GM19099 (cell line): Measurements from ENCODE around the gene PRICKLE4.

ENCODE experiments used
- POLR2A ChIP-seq: IDR thresholded peaks from 3 replicates; pipeline ENCODE4 v1.6.1; 2011; ENCODE audit warnings: low read depth; ENCODE audit not compliant: insufficient read length; ENCODE audit errors: extremely low read depth

PRICKLE4 gene

DNA sequence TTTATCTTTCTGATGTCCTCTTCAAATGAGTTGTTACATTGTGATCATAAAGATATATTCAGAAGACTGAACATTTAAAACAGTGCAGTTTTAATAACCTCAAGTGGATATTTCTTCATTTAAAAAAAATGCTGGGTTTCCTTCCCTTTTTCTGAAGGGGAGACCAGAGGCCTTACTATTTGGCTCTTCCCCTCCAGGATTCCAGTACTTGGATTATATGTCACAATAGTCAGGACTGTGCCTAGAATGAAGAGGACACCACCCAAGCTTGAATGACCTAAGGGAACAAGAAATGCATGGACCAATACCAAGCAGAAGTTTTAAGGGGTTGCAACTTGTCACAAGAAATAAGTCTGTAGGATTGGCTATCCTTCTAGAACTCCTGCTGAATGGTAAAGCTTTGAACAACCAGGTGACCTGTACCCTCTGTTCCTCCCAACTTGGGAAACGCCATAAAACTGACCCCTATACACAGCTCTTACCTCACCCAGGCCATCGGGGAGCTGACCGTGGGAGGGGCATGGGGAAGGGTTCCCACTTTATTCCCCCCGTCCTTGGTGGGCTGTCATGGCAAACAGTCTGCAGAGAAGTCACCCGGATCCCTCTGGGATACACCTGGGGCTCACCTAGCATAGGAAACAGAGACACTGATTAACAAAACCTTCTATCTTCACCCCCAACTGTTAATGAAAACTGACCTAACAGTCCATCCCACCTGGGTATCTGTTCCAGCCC lies 2.9 kb upstream of the PRICKLE4 start:
- TF ChIP-seq POLR2A, result no peak

DNA sequence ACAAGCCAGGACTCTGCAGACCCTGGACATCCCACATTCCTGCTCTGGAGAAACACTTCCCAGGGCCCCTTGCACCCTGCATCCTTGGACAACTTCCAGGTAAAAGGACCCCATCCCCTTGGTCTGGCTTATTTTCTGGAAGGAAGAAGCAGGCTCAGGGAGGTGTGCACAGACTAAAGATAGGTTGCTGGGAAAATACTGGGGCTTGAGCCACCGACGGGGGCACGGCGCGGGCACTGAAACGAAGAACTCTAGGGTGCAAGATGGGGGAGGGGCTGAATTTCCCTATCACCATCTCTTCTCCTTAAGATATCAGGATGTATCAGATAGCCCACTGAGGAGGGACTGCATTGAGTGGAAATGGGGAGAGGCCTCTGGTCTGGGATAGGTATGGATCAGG lies 1.7 kb upstream of the PRICKLE4 start:
- TF ChIP-seq POLR2A, result no peak

GRCh38 chr6:41779336-41779735 lies 1.2 kb upstream of the PRICKLE4 start:
- TF ChIP-seq POLR2A, result no peak

GRCh38 chr6:41779788-41780550 lies 613 bp upstream of the PRICKLE4 start, which contains the start of gene FRS3:
FRS3 (minus strand) TSS chr6:41779900; CDS start chr6:41776987, 2,913 bp downstream.
- TF ChIP-seq POLR2A, result peak; percentile 55

DNA sequence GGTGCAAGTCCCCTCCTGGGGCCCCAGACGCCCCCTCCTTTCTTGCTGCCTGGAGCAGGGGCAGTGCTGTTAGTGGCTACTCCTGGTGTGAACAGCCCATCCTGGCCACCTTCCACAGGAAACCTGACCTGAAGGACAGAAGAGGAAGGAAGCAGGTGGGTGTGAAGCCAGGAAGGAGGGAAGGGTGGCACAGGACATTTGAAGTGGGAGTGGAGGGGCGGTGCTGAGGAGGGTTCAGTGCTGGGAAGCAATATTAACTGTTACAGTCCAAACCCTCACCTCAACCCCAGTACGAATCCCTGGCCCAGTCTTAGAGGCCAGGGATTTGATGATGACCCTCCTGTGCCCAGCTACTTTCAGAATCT lies 766 bp downstream of the PRICKLE4 start:
- TF ChIP-seq POLR2A, result no peak

GRCh38 chr6:41783106-41783780 lies 2.7 kb downstream of the PRICKLE4 start:
- TF ChIP-seq POLR2A, result no peak

- no peak for TF ChIP-seq POLR2A
These were observed 4.1 kb downstream of the PRICKLE4 start for GRCh38 chr6:41784581-41785171.

DNA sequence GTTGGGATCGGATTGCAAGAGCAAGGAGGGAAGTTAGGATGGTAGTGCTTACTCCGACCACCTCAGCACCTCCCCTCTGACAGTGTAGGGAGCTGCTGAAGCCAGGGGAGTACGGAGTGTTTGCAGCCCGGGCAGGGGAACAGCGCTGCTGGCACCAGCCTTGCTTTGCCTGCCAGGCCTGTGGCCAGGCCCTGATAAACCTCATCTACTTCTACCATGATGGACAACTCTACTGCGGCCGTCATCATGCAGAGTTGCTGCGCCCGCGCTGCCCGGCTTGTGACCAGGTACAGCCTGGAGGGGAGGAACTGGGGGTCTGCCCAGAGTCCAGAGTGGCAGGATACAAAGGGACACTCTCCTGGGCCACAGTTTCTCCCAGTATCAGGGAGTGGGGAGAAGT lies 4.7 kb downstream of the PRICKLE4 start:
- no peak for TF ChIP-seq POLR2A

GRCh38 chr6:41785689-41786450 lies 5.3 kb downstream of the PRICKLE4 start:
- TF ChIP-seq POLR2A, result no peak

DNA sequence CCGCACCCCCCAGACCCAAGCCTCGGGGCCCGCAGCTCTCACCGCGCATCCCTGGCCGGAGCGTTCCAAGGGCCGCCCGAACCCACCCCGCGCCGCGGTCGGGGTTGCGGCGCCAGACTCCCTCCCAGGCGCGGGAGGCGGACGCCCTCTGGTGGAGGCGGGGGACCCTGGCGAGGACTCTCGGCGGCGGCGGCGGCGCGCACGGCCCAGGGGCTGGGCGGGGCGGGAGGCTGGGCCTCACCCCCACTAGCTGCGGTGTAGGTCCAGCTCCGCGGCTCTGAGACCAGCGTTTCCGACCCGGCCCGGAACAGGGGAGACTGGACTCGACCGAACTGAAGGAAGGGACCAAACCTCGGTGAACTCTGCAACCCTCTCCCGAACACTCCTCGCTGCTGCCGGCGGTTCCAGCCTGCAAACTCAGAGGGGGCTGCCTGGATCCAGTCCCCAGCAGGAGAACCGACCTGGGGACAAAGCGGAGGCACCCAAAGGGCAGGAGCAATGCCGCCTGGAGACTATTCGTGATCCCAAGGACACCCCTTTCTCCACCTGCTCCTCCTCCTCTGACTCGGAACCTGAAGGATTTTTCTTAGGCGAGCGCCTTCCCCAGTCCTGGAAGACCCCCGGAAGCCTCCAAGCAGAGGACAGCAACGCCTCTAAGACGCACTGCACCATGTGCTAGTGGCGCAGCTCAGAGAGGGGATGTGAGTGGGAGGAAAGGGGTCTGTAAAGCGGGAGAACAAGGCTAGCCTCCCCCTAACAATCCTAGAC lies 6.1 kb downstream of the PRICKLE4 start:
- TF ChIP-seq POLR2A, result peak; percentile 18

DNA sequence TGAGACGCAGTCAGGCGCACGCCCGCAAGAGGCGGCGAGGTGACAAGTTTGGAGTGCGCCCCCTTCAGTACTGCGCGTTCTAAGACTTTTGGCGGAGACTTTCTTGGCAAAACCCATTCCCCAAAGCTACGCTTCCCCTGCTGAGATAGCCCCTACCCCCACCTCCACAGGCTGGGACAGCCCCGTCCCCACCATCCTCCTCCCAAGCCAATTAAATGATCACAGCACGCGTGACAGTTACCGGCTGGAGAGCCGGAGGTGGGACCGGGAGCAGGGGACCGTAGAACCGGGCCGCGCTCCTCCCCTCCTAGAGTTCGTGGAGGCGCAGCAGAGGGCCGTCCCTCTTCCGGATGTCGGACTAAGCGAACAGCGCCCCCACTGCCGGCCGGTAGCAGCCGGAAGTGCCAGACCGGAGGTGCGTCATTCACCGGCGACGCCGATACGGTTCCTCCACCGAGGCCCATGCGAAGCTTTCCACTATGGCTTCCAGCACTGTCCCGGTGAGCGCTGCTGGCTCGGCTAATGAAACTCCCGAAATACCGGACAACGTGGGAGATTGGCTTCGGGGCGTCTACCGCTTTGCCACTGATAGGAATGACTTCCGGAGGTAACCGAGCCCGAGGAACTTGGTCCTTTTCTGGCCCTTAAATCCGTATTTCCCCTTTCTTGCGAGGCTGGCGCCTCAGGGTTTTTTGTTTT lies 6.8 kb downstream of the PRICKLE4 start, which contains the start of gene TOMM6:
Gene TOMM6 (plus strand): TSS at position 476 of the 699 bp plus-strand sequence. CDS start 4 bp downstream, at position 480.
- TF ChIP-seq POLR2A, result peak; percentile 88

DNA sequence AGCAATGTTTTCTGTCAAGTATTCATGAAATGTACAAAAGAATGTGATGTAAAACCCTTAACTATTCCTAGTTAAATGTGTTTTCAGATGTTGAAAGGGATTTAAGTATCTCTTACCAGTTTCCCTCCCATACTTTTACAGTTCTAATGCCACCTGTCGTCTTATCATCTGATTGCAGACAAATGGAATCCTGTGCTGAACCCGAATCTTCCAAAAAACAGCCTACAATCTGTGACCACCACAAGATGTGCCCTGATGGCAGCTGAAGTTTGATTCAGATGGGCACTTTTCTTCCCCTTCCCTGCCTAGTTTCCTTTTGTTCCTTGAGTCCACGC lies 8.8 kb downstream of the PRICKLE4 start:
- no peak for TF ChIP-seq POLR2A

DNA sequence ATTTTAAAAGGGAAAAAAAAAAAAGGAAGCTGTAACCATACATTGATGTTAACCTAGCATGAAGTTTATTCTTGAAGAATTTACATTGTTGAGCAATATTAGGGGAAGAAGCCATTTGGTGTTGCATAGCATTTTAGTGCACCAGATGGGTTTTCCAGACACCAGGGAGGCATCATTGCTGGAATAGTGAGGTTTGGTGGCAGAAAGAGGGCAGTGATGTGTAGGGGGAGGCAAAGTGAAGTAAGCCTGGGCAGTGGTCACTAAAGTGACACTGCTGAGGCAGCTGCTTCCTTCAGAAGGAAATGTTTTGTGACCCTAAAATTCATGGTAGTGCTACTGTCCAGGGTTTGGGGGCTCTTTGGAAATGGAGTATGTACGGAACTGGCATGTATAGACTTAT lies 9.5 kb downstream of the PRICKLE4 start:
- TF ChIP-seq POLR2A, result no peak
